Stimulated activated CD4-positive, alpha-beta T cell treated with anti-CD3 and anti-CD28 coated beads, TNF-alpha, amount 100 ng/mL, for 48 hours (primary cell): ENCODE measurements around the gene WSB1.
"Not testable (repeated sequence)": the region's sequence is repeated elsewhere in the genome, so short reads cannot be mapped to it uniquely, and the experiment has no call there.

Experiments
- DNase-seq, 3 donors: peaks; one replicate each; pipeline ENCODE4 v3.0.0-alpha.2; 2020; ENCODE audit warnings: low read depth in 3 of 3

The WSB1 gene, protein sequence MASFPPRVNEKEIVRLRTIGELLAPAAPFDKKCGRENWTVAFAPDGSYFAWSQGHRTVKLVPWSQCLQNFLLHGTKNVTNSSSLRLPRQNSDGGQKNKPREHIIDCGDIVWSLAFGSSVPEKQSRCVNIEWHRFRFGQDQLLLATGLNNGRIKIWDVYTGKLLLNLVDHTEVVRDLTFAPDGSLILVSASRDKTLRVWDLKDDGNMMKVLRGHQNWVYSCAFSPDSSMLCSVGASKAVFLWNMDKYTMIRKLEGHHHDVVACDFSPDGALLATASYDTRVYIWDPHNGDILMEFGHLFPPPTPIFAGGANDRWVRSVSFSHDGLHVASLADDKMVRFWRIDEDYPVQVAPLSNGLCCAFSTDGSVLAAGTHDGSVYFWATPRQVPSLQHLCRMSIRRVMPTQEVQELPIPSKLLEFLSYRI

DNA sequence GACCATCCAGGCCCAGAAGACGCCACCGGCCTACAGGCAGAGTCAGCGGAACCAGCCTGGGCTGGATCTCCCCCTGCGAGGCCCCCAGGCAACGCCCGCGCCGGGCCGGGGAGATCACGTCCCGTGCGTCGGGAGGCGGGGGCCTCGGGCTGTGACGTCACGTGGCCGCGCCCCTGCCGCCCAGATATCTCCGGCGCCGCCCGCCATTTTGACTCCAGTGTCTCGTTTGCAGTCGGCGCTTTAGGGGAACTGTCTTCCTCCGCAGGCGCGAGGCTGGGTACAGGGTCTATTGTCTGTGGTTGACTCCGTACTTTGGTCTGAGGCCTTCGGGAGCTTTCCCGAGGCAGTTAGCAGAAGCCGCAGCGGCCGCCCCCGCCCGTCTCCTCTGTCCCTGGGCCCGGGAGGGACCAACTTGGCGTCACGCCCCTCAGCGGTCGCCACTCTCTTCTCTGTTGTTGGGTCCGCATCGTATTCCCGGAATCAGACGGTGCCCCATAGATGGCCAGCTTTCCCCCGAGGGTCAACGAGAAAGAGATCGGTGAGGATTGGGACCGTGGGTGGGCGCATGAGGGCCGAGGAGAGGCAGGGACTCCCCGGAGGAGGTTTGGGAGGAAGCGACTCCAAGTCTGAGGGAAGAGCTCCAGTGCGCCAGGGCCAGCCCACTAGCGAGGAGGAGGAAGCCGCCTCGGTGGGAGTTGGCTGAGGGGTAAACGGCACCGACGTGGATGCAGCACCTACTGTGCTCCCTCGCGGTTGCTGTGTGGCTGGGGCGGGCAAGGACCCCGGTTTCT, at the start of gene WSB1:
TSS of gene WSB1 (plus strand) at position 217 of the 791 bp plus-strand sequence. CDS start at position 499, 282 bp downstream.
- peak; percentile 85 to 90 (median 85) for DNase-seq

DNA sequence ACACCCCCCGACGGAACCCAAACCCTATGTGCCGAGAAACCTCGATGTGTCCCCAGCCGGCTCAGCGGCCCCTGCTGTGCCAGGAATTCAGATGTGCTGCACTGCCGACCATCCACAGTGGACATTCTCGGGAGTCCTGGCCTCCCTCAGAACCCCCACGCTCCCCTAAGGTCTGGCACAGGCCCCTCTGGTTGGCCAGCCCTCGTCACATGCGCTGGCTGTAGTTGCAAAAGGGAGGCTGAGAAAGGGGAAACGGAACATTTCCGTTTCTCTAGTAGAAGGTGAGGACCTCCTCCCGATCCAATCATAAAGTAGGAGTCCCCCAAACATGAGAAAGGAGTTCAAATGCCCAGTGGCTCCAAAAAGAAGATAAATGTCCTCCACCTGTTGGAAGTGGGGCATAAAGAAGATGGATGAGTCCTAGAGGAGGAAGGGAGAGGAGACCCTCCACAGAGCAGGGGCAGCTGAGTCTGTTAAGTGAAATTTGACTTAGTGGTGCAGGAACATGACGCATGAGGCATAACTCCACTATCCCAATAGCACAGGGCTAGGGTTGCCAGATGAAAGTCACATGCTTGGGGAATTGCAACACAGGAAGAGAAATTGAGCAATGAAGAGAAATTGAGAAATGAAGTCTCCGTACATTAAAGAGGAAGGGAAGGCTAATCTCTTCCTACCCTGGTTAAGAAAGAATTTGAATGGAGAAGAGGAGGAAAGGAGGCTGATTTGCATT, 49.3 kb upstream of the WSB1 start:
- DNase-seq = no peak

DNA sequence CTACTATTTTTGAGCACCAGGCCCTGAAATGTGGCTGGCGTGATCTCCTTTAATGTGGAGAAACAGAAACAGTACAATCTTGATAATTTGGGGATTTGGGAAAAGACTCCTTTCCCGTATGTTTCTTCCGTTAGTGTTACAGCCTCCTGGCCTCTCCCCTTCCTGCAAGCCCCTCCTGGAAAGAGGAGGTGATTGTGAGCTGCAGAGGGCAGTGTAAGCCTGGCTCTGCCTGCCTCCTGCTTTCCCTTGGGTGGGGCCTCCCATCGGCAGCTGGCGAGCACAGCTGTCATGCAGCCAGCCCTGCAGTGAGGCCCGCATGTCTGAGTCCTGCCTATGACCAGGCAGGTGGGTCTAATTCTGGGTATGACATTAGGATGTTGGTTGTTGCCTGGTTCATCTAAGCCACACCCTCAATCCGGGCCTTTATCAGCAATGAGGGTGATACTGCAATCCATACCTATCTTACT, 48.7 kb upstream of the WSB1 start:
- DNase-seq = peak; percentile 19 to 30 (median 20)

DNA sequence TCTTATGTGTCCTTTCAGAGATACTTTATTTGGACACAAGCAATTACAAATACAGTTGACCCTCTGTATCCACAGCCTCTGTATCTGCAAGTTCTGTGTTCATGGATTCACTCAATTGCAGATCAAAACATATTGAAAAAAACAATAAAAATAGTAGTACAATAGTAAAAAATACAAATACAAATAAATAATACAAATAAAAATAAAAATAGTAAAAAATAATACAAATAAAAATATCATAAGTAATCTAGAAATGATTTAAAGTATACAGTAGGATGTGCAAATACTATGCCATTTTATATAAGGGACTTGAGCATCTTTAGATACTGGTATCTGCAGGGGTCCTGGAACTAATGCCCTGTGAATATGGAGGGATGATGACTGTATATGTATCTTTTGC, 47.4 kb upstream of the WSB1 start:
- DNase-seq = no peak

DNA sequence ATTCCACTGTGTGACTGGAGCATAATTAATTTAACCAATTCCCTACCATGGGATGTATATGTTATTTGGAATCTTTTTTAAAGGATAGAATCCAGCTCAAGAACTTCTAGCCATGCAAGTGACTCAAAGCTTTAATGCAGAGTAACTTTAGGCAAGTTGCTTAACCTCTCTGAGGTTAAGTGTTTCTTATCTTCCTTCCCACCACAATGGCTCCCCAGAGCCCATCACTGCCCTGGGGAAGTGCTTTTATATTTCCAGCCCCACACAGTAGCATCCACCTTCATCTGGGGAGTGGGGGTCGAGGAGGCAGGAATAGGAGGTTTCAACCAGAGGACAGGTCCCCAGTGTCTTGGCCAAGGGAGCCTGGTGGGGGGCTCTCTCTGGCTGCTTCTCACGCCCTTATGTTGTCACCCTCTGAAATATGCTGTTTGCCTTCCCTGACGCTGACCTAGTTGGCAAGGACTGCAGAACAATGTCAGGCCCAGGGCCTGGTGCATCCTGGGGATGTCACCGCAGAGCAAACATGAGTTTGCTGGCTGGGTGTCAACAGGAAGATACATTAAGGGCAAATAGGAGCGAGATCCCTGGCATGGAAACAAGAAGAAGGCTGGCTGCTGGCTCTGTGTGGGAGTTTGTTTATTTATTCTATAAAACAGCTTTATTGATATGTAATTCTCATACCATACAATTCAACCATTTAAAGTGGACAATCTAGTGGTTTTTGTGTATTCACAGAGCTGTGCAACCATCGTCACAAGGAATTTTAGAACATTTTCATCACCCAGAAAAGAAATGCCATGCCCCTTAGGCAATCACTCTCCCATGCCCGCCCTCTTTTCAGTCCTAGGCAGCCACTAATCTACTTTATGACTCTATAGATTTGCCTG, 46.6 kb upstream of the WSB1 start:
- DNase-seq = no peak

DNA sequence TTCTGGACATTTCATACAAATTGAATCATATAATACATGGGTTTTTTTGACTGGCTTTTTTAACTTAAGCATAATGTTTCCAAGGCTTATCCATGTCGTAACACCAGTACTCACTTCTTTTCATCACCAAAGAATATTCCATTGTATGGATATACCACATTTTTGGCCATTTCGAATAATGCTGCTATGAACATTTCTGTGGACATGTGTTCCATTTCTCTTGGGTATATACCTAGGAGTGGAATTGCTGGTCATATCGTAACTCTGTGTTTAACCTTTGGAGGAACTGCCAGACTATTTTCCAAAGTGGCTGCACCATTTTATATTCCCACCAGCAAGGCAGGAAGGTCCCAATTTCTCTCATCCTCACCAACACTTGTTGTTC, 46.0 kb upstream of the WSB1 start:
- no peak for DNase-seq

DNA sequence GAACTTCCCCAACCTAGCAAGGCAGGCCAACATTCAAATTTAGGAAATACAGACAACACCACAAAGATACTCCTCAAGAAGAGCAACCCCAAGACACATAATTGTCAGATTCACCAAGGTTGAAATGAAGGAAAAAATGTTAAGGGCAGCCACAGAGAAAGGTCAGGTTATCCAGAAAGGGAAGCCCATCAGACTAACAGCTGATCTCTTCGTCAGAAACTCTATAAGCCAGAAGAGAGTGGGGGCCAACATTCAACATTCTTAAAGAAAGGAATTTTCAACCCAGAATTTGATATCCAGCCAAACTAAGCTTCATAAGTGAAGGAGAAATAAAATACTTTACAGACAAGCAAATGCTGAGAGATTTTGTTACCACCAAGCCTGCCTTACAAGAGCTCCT, 43.1 kb upstream of the WSB1 start:
- DNase-seq = not testable (repeated sequence)

DNA sequence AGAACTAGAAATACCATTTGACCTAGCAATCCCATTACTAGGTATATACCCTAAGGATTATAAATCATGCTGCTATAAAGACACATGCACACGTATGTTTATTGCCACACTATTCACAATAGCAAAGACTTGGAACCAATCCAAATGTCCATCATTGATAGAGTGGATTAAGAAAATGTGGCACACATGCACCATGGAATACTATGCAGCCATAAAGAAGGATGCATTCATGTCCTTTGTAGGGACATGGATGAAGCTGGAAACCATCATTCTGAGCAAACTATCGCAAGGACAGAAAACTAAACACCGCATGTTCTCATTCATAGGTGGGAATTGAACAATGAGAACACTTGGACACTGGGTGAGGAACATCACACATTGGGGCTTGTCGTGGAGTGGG, 39.1 kb upstream of the WSB1 start:
- not testable (repeated sequence) for DNase-seq

DNA sequence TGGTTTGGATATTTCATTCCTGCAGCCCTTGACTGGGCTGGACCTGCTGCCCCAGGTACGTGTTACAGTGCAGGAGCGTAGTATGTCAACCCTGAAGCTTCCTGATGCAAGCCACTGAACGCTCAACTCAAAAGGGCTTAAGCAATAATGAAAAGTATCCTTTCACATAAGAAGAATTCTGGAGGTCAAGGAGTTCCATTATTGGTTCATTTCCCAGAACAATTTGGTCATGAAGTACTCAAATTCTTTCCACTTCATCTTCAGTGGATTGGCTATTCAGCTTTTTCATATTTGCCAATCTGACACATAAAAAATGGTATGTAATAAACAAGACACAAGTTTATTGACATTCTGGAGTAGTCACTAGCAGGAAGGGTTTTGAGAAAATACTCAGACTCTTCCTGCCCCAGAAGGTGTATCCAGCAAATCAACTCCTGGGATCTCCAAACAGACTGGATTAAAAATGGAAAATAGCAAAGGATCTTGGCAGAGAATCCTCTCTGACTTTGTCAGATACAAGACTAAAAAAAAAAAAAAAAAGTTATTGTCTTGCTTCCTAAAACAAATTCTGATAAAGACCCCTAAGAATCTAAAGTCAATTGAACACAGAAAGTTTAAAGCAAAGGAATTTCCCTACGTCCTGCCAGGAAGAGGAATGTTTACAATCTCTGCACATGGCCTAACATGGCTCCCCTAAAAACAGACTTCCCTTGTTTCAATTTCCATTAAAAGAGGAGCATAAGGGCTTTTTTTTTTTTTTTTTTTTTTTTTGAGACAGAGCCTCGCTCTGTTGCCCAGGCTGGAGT, 37.5 kb upstream of the WSB1 start:
- DNase-seq = no peak

DNA sequence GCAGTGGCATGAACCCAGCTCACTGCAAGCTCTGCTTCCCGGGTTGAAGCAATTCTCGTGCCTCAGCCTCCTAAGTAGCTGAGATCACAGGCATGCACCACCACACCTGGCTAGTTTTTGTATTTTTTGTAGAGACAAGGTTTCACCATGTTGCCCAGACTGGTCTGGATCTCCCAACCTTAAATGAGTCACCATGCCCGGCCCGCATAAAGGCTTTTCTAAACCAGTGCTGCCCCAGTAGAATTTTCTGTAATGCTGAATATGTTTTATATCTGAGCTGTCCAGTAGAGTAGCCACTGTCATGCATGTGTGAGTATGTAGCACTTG, 36.9 kb upstream of the WSB1 start:
- no peak for DNase-seq

DNA sequence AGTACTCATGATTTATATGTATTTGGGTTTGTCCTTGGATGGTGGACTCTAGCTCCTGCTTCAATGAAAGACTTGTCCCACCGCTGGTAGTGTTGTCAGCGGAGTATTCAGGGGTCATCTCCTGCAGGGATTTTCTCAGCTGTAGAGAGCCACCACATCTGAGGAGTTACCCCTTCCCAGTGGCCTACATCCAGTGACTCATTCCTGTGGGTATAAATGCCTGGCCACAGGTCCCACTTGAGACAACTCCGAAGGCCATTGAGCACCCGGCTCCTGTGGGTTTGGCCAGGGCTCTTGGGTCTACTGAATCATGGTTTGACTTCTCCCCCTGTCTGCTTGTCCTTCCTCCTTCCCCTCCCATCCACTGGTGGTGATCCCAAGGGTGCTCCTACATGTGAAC, 34.6 kb upstream of the WSB1 start:
- no peak for DNase-seq

DNA sequence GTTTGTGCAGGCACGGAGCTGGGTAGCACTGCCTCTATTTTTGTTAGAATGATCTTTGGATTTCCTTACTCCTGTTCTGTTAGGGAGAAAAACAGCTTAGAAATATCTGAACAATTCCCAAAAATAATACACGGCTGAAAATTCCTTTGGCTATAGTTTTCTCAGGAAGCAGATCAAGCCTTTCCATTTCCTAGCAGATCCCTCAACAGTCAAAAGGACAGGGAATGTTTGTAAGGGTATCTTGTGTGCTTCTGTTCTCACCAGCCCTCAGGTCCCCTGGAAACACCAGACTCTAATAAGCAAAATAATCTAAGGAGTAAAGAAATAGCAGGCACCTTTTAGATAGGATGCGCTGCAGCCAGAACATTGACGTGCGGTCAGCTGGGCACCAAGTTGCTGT, 30.5 kb upstream of the WSB1 start:
- no peak for DNase-seq

DNA sequence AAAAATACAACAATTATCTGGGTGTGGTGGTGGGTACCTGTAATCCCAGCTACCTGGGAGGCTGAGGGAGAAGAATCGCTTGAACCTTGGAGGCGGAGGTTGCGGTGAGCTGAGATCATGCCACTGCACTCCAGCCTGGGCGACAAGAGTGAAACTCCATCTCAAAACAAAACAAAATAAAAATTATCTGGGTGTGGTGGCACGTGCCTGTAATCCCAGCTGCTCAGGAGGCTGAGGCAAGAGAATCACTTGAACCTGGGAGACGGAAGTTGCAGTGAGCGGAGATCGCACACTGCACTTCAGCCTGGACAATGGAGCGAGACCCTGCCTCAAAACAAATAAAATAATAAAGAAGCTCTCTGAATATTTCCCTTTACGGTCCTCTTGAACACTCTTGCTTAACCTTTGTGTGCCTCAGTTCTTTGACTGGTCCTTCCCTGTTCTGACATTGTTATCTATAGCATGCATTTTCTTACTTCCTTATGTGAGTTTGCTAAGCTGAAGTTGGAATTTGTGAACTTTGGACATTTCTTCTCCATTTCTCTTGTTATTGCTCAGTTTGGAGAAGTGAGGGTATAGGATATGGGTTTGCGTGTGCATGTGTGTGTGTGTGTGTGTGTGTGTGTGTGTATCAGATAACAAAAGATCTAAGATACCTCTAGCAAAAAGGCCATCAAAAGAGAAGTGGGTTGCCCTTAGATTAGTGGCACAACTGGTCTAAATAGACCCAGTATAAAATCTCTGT, 29.7 kb upstream of the WSB1 start:
- DNase-seq = no peak

DNA sequence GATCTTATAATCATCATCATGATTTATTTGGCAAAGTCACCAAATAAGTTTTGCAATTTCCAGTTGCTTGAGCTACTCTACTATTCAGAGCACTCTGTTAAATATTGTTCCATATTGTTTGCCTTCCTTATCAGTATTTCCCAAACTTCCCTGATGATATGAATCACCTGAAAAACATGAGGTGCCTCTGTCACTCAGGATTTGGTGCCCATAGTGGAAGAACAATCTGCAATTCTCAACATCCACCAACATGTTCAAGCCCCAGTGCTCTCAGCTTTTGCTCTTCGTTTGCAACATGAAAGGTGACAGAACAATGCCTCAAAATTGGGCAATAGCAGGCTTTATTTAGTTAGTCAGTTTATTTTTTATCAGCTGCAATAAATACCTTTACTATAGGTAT, 28.6 kb upstream of the WSB1 start:
- no peak for DNase-seq

DNA sequence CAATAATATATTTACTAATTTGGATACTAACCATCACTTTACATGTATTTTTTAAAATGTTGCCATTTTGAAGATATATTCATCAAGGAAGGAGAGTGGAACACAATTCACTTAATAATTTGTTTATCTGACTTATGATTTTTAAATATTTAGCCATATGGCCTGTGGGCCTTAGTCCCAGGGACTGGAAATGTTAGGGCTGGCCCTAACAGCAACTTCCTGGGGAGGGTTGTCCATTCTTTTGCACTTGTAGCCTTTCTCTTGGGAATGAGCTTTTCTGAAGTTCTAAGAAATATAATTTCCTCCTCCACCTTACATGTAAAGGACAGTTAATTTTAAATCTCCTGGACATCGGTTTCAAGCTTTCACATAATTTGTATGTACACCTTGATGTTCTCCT, 27.7 kb upstream of the WSB1 start:
- DNase-seq = no peak

DNA sequence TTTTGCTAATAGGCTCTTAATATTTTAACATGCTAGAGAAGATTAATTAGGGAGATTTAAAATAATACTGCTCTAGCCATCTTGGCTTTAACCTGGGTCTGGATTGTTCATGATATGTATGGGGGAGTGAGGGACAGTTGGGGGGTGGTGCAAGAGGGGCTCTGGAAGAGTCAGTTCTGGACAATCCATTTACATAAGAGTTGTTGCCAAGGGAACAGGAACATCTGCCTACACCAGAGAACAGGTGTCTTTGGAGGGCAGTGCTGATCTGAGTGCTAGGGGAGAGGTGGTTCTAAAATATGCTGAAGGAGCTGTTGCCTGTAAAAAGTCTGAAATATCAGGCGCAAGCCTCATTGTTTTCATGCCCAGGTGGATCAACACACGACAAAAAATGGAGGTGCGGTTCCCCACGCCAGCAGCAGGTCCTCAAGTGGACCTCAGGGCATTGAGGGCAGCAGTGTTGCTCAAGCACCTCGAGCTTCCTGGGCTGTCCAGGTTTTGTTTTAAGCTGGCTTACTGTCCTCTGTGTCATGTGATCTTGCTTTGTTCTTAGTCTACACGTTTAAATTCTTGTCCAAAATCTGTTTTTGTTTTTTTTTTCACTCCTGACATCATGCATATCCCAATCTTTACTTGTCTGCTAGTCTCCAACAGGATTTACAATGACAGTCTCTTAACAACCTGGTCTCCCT, 25.4 kb upstream of the WSB1 start:
- DNase-seq = no peak

DNA sequence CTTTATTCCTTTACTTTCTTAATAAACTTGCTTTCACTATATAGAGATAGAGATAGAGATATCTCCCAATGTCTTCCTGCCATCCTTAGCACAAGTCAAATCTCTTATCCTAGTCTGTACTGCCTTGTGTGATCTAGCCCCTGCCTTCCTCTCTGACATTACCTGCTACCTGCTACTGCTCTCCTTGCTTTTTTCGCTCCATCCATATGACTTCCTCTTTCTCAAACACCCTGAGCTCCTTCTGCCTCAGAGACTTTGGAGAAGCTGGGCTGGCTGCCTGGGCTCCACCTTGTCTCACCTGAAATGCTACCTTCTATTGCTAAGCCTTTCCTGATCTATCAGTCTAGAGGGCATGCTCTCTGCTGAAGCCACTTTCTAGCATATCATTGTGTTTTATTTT, 24.7 kb upstream of the WSB1 start:
- DNase-seq = no peak

DNA sequence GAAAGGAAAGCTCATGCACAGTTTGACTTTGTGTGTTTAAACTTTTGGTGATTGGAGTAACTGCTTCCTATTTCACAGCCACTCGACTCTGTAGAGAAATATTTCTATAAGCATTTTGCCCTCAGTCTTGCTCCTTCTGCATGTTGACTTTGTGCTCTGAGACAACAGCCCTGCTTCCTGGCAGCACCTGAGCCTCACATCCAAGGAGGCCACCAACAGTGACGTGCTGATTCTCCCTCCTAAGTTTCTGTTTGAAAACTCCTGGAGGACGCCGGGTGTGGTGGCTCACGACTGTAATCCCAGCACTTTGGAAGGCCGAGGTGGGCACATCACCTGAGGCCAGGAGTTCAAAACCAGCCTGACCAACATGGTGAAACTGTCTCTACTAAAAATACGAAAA, 23.9 kb upstream of the WSB1 start:
- DNase-seq = no peak

DNA sequence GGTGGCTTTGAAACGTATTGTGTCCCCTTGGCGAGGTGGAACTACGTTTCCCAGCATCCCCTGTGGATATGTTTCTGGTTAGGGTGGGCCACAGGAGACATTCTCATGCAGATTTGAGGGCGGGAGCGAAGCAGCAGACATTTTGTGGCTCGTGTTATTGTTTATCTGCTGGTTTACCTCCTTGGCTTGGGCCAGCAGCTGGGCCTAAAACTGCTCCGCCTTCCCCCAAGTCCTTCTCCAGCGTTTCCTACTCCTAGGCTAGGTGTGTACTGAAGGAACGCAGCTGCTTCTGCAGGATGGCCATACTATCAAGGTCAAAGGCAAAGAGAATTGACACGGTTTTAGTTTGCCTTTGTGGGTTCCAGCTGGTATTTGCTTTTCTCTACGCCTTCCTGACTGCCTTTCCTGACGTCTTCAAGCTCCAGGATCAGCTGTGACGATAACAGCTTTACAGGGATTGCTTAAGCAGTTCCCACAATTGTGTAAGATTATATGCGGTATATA, 17.2 kb upstream of the WSB1 start:
- DNase-seq = no peak
